A375 (cell line): ENCODE measurements around the gene JUND. TPM values are rescaled to one million over a fixed set of nuclear protein-coding genes. Genes with fewer than 3 reads are reported as not detected.

ENCODE experiments used
- small RNA-seq: library from RNA; depleted of rRNA; stranded (forward); fragments of <200 nt; gene quantifications from one replicate; pipeline ENCODE3, GENCODE V24; 2014
- total RNA-seq: library from RNA; depleted of rRNA; stranded (reverse); fragments of >200 nt; shearing (Covaris generic); gene quantifications from 2 replicates; pipeline ENCODE4 v1.2.3, GENCODE V29; 2014; rRNA removed

JUND gene
- total RNA-seq, result 238 and 267 TPM in 2 replicates

DNA sequence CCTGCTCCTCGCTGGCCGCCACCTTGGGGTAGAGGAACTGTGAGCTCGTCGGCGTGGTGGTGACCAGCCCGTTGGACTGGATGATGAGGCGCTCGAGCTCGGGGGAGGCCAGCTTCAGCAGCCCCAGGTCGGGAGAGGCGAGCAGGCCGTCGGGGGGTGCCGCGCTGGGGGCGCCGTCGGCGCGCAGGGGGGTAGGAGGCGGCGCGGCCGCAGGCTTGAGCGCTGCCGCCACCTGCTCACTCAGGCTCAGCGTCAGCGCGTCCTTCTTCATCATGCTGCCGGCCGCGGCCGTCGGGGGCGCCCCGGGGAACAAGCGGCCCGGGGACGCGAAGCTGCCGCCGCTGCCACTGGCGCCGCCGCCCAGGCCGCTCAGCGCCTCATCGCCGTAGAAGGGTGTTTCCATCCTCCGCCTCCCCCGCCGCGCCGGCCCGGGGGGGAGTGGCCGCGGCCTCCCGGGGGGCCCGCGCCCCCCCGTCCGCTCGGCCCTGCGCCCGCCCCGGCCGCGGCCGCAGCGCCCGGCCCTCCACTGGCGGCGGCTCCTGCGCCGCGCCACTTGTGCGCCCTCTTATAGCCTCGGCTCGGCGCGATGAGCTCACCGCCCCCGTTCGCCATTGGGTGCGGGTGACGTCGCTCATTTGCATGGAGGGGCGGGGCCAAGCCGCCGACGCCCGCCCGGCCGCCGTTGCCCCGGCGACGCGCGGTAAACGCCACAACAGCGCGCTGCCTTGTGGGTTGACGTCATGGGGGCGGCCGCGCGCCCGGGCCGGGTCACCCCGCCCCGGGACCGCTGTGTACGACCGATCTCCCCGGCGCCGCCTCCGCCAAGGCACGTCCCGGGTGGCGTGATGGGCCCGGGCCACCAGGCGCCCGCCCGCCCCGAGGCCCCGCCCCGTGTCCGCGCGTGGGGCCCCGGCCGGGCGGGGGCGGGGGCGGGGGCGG lies at the start of gene JUND:
JUND (minus strand) TSS at position 541 of the 939 bp plus-strand sequence; CDS start at position 403, 138 bp downstream.

GRCh38 chr19:18322759-18323460 lies 41.5 kb upstream of the JUND start, which contains the start of gene LSM4:
Gene LSM4, minus strand, starts transcription at chr19:18323076. Its CDS starts 56 bp downstream, at chr19:18323020.

DNA sequence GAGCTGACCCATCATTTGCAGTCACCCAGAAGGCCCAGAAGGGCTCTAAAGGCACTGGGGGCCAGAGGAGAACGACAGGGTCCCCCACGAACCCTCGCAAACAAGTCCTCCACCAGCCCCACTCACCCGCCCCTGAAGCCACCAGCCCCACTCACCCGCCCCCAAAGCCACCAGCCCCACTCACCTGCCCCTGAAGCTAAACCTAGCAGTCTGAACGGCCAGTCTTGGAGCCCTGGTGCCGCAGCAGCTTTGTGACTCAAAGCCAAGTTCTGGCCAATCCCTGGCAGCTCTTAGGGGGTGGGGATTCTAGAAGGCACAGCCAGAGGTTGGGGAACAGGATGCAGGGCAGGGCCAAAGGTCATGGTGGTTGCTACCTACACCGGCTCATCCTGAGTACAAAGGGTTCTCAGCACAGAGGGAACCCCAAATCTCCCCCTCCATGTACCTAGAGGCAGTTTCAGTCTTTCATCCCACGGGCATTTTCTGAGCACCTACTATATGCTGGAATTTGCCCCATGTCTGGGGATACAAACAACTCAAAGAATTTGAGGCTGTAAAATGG lies 7.1 kb downstream of the JUND start, which contains the start of gene IQCN:
IQCN (minus strand) TSS at position 234 of the 562 bp plus-strand sequence. CDS start 4,974 bp downstream, outside the sequence.

Small RNAs within 50 kb of the gene (small RNA-seq; reads per million reads assigned to genes)
- not detected for gene MIR3188
- not detected for gene RPL39P38

Other genes starting within 250 kb of the JUND start
- 0.48 and 0.64 TPM in 2 replicates for gene IL12RB1, start 194.7 kb downstream of the JUND start, total RNA-seq
- gene MAST3, start 183.8 kb downstream of the JUND start, total RNA-seq, result 3.5 and 5.5 TPM in 2 replicates
- gene PIK3R2, start 128.5 kb downstream of the JUND start, total RNA-seq, result 24.1 and 36.7 TPM in 2 replicates
- 26.7 and 37.5 TPM in 2 replicates for gene IFI30, start 107.8 kb downstream of the JUND start, total RNA-seq
- 20.6 and 27.2 TPM in 2 replicates for gene MPV17L2, start 88.4 kb downstream of the JUND start, total RNA-seq
- gene RAB3A, start 77.6 kb downstream of the JUND start, total RNA-seq, result 2.9 and 4.9 TPM in 2 replicates
- gene PDE4C, start 55.2 kb downstream of the JUND start, total RNA-seq, result 0.05 TPM in 1 of 2 replicates, not detected in the other
- 0.34 and 0.94 TPM in 2 replicates for gene IQCN, start 7.2 kb downstream of the JUND start, total RNA-seq
- gene LSM4, start 41.5 kb upstream of the JUND start, total RNA-seq, result 562 and 580 TPM in 2 replicates
- 14.8 and 15.8 TPM in 2 replicates for gene PGPEP1, start 59.0 kb upstream of the JUND start, total RNA-seq
- 32.1 and 48.4 TPM in 2 replicates for gene GDF15, start 104.5 kb upstream of the JUND start, total RNA-seq
- 0.15 TPM in 1 of 2 replicates, not detected in the other for gene LRRC25, start 116.0 kb upstream of the JUND start, total RNA-seq
- gene SSBP4, start 137.8 kb upstream of the JUND start, total RNA-seq, result 135 and 183 TPM in 2 replicates
- 26.3 and 35.8 TPM in 2 replicates for gene ISYNA1, start 156.5 kb upstream of the JUND start, total RNA-seq
- 21.9 and 26.6 TPM in 2 replicates for gene ELL, start 240.4 kb upstream of the JUND start, total RNA-seq